Type B pancreatic cell (in vitro differentiated cells): ENCODE results near the gene ZNF615. TPM values are rescaled to one million over a fixed set of nuclear protein-coding genes. Genes with fewer than 3 reads are reported as not detected.

Source experiments
- DNase-seq: peaks from one replicate; pipeline ENCODE4 v3.0.0; 2021; ENCODE audit warnings: mixed read lengths; ENCODE audit not compliant: unreplicated experiment; ENCODE audit errors: extremely low spot score
- H3K27ac Mint-ChIP-seq: 2 replicates; pipeline ENCODE4 v1.8.0; 2021; ENCODE audit warnings: mild to moderate bottlenecking, mixed read lengths
- H3K27me3 Mint-ChIP-seq: 2 replicates; pipeline ENCODE4 v1.8.0; 2021; ENCODE audit warnings: mixed read lengths
- H3K36me3 Mint-ChIP-seq: 2 replicates; pipeline ENCODE4 v1.8.0; 2021; ENCODE audit warnings: mixed read lengths
- H3K4me1 Mint-ChIP-seq: one replicate; pipeline ENCODE4 v1.8.0; 2021; ENCODE audit warnings: mixed read lengths; ENCODE audit not compliant: unreplicated experiment
- H3K4me3 Mint-ChIP-seq: 2 replicates; pipeline ENCODE4 v1.8.0; 2021; ENCODE audit warnings: mild to moderate bottlenecking, mixed read lengths
- H3K9me3 Mint-ChIP-seq: 2 replicates; pipeline ENCODE4 v1.8.0; 2021; ENCODE audit warnings: mixed read lengths
- total RNA-seq: library from RNA; stranded (reverse); gene quantifications from 2 replicates; pipeline ENCODE4 v1.2.1, GENCODE V29; 2021; ENCODE audit warnings: low replicate concordance
- TF ChIP-seq, protein P1 (sequence below): fragments of 200-600 bp; sonication (generic); conservative IDR thresholded peaks from 2 replicates; pipeline ENCODE4 v1.5.0; 2021; ENCODE audit warnings: antibody characterized with exemption, mild to moderate bottlenecking

The ZNF615 gene
- total RNA-seq, 1 donor from 2014 or later, result 14.2 TPM

DNA sequence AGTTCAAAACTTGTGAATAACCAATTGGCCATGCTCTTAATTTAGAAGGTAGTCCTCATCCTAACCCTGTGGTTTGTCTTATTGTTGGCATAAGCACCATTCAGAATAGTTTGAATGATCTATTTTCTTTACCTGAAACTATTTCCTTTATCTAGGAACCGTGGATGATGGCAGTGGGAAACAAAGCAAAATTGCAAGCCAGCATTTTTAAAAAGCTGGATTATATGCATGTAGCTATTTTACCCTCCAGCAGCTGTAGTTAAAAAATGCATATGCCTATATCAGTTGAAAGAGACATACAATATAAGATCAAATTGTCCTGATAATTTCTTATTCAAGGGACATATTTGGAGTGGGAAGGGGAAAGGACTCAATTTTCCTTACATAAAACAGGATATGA is 61.4 kb downstream of the ZNF615 start:
- Mint-ChIP-seq H3K27ac (no peak overlapping the region), H3K4me1 (no peaks in the 10 kb centered on the region), H3K9me3 (peaks cover 50% of the 10 kb centered on the region)

GRCh38 chr19:51944798-51945552 is 63.0 kb downstream of the ZNF615 start:
- no peak overlapping the region for H3K4me3 Mint-ChIP-seq
- no peak overlapping the region for H3K27ac Mint-ChIP-seq
- TF ChIP-seq, protein P1, sequence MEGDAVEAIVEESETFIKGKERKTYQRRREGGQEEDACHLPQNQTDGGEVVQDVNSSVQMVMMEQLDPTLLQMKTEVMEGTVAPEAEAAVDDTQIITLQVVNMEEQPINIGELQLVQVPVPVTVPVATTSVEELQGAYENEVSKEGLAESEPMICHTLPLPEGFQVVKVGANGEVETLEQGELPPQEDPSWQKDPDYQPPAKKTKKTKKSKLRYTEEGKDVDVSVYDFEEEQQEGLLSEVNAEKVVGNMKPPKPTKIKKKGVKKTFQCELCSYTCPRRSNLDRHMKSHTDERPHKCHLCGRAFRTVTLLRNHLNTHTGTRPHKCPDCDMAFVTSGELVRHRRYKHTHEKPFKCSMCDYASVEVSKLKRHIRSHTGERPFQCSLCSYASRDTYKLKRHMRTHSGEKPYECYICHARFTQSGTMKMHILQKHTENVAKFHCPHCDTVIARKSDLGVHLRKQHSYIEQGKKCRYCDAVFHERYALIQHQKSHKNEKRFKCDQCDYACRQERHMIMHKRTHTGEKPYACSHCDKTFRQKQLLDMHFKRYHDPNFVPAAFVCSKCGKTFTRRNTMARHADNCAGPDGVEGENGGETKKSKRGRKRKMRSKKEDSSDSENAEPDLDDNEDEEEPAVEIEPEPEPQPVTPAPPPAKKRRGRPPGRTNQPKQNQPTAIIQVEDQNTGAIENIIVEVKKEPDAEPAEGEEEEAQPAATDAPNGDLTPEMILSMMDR, result no peak
- peaks cover 71% of the 10 kb centered on the region for H3K36me3 Mint-ChIP-seq
- H3K27me3 Mint-ChIP-seq, result no peaks in the 10 kb centered on the region
- peaks cover 50% of the 10 kb centered on the region for H3K9me3 Mint-ChIP-seq
- H3K4me1 Mint-ChIP-seq, result no peaks in the 10 kb centered on the region
- DNase-seq, result no peak

More for the DNA sequence above, 61.4 kb downstream of the ZNF615 start:
- Mint-ChIP-seq H3K4me3 (no peak overlapping the region), H3K27me3 (no peaks in the 10 kb centered on the region), H3K36me3 (peaks cover 58% of the 10 kb centered on the region)
- TF ChIP-seq, protein P1, result no peak
- no peak for DNase-seq

Other genes starting within 250 kb of the ZNF615 start
- gene FPR2, start 247.0 kb downstream of the ZNF615 start, total RNA-seq, result not detected in 2 replicates
- gene FPR3, start 213.1 kb downstream of the ZNF615 start, total RNA-seq, result not detected in 2 replicates
- 14.7 and 21.3 TPM in 2 replicates for gene ZNF577, start 120.3 kb downstream of the ZNF615 start, total RNA-seq
- 23.6 and 28.8 TPM in 2 replicates for gene ZNF649, start 103.2 kb downstream of the ZNF615 start, total RNA-seq
- gene ZNF613, start 80.7 kb downstream of the ZNF615 start, total RNA-seq, result 8.9 and 9.3 TPM in 2 replicates
- gene ZNF350, start 21.4 kb downstream of the ZNF615 start, total RNA-seq, result 10.4 and 14.2 TPM in 2 replicates
- 10.4 and 14.0 TPM in 2 replicates for gene ZNF614, start 20.2 kb upstream of the ZNF615 start, total RNA-seq
- 12.7 and 19.1 TPM in 2 replicates for gene ZNF432, start 40.6 kb upstream of the ZNF615 start, total RNA-seq
- 27.7 and 35.7 TPM in 2 replicates for gene ZNF841, start 87.6 kb upstream of the ZNF615 start, total RNA-seq
- gene ZNF616, start 131.7 kb upstream of the ZNF615 start, total RNA-seq, result 18.7 and 26.5 TPM in 2 replicates
- gene ZNF836, start 163.4 kb upstream of the ZNF615 start, total RNA-seq, result 21.6 and 21.8 TPM in 2 replicates
- gene PPP2R1A, start 181.8 kb upstream of the ZNF615 start, total RNA-seq, result 319 and 323 TPM in 2 replicates